H1 (cell line): ENCODE data around the gene NPFFR1.

Experiments
- CTCF ChIP-seq, 3 experiments: IDR thresholded peaks; 1 replicate in 2 of 3; 2 replicates in 1 of 3; pipeline versions ENCODE4 v1.5.1 to v1.6.1; 2011; ENCODE audit warnings: low read length in 3 of 3, mild to moderate bottlenecking in 3 of 3, inconsistent platforms in 2 of 3, low read depth in 1 of 3, moderate library complexity in 1 of 3; ENCODE audit not compliant: insufficient read depth in 1 of 3; ENCODE audit errors: control extremely low read depth in 1 of 3
- MAFK ChIP-seq: IDR thresholded peaks from 2 replicates; pipeline ENCODE4 v1.6.1; 2012; ENCODE audit warnings: low read depth, mild to moderate bottlenecking, improper control_type of control experiment, low read length

GRCh38 chr10:70306181-70306705 lies 22.4 kb upstream of the NPFFR1 start:
- no peak for TF ChIP-seq CTCF (IDR thresholded peaks at IDR 0.05; ENCODE audit: control extremely low read depth in 1 of 3, insufficient read depth in 1 of 3, low read depth in 1 of 3, low read length in 3 of 3)
- no peak for TF ChIP-seq MAFK
